ENCODE measurements around the gene PDE8A. TPM values are rescaled to one million over a fixed set of nuclear protein-coding genes. Genes with fewer than 3 reads are reported as not detected.

The PDE8A gene
- total and polyA plus RNA-seq, 4 donors: 11.2 to 47.5 (median 16.6) TPM

DNA sequence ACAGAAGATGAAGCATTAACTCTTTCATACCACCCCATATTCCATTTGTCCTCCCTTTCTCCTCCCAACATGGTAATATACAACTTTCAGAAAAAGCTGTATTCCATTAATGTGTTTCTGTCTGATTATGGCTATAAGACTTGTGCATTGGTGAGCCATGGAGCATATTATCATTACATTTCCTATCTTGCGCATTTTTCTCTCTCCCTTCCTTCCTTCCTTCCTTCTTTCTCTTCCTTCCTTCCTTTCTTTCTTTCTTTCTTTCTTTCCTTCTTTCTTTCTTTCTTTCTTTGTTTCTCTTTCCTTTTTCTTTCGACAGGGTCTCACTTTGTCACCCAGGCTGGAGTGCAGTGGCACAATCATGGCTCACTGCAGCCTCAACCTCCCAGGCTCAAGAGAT is 25.5 kb upstream of the PDE8A start:
- Histone ChIP-seq H3K27ac (ENCODE audit: low read depth in 1 of 2, low read length in 2 of 2) (no peak overlapping the region), H3K27me3 (ENCODE audit: control insufficient read depth in 4 of 4, insufficient read depth in 4 of 4, low read length in 3 of 4) (no peaks in the 10 kb centered on the region), H3K9ac (ENCODE audit: low read depth in 1 of 2, low read length in 2 of 2) (no peak overlapping the region), H3K9me3 (ENCODE audit: control insufficient read depth in 4 of 4, low read length in 3 of 4) (no peaks in the 10 kb centered on the region), H3K36me3 (ENCODE audit: control insufficient read depth in 4 of 4, insufficient read depth in 3 of 4, low read depth in 1 of 4, low read length in 3 of 4) (no peaks in the 10 kb centered on the region), H3K4me1 (ENCODE audit: control insufficient read depth in 4 of 4, insufficient read depth in 4 of 4, low read length in 3 of 4) (peaks cover 0 to 4% (median 0%) of the 10 kb centered on the region in 4 donors), H3K4me3 (ENCODE audit: low read depth in 1 of 3, low read length in 3 of 3) (no peak overlapping the region)
- no peak for DNase-seq (ENCODE audit: low spot score)
- 82% methylated on average over 2 of the region's 2 CpGs for WGBS
- no peak for TF ChIP-seq FOXA2 (IDR thresholded peaks at IDR 0.05)
- no peak for TF ChIP-seq JUND (IDR thresholded peaks at IDR 0.05)
- TF ChIP-seq FOXA1 (IDR thresholded peaks at IDR 0.05): no peak
- TF ChIP-seq YY1 (IDR thresholded peaks at IDR 0.05): no peak
- TF ChIP-seq HNF4G (IDR thresholded peaks at IDR 0.05): no peak
- TF ChIP-seq, protein P1, sequence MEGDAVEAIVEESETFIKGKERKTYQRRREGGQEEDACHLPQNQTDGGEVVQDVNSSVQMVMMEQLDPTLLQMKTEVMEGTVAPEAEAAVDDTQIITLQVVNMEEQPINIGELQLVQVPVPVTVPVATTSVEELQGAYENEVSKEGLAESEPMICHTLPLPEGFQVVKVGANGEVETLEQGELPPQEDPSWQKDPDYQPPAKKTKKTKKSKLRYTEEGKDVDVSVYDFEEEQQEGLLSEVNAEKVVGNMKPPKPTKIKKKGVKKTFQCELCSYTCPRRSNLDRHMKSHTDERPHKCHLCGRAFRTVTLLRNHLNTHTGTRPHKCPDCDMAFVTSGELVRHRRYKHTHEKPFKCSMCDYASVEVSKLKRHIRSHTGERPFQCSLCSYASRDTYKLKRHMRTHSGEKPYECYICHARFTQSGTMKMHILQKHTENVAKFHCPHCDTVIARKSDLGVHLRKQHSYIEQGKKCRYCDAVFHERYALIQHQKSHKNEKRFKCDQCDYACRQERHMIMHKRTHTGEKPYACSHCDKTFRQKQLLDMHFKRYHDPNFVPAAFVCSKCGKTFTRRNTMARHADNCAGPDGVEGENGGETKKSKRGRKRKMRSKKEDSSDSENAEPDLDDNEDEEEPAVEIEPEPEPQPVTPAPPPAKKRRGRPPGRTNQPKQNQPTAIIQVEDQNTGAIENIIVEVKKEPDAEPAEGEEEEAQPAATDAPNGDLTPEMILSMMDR (IDR thresholded peaks at IDR 0.05; ENCODE audit: low read depth, low read length, missing input control): no peak
- no peak for TF ChIP-seq TAF1 (conservative IDR thresholded peaks at IDR 0.05)
- TF ChIP-seq, protein P2, sequence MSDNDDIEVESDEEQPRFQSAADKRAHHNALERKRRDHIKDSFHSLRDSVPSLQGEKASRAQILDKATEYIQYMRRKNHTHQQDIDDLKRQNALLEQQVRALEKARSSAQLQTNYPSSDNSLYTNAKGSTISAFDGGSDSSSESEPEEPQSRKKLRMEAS (IDR thresholded peaks at IDR 0.05): no peak
- TF ChIP-seq, protein P3, sequence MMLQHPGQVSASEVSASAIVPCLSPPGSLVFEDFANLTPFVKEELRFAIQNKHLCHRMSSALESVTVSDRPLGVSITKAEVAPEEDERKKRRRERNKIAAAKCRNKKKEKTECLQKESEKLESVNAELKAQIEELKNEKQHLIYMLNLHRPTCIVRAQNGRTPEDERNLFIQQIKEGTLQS (IDR thresholded peaks at IDR 0.05): no peak
- TF ChIP-seq RXRA (IDR thresholded peaks at IDR 0.05): no peak
- TF ChIP-seq GABPA (IDR thresholded peaks at IDR 0.05 in 1 of 2, conservative IDR thresholded peaks at IDR 0.05 in 1 of 2): no peak
- TF ChIP-seq, protein P4, sequence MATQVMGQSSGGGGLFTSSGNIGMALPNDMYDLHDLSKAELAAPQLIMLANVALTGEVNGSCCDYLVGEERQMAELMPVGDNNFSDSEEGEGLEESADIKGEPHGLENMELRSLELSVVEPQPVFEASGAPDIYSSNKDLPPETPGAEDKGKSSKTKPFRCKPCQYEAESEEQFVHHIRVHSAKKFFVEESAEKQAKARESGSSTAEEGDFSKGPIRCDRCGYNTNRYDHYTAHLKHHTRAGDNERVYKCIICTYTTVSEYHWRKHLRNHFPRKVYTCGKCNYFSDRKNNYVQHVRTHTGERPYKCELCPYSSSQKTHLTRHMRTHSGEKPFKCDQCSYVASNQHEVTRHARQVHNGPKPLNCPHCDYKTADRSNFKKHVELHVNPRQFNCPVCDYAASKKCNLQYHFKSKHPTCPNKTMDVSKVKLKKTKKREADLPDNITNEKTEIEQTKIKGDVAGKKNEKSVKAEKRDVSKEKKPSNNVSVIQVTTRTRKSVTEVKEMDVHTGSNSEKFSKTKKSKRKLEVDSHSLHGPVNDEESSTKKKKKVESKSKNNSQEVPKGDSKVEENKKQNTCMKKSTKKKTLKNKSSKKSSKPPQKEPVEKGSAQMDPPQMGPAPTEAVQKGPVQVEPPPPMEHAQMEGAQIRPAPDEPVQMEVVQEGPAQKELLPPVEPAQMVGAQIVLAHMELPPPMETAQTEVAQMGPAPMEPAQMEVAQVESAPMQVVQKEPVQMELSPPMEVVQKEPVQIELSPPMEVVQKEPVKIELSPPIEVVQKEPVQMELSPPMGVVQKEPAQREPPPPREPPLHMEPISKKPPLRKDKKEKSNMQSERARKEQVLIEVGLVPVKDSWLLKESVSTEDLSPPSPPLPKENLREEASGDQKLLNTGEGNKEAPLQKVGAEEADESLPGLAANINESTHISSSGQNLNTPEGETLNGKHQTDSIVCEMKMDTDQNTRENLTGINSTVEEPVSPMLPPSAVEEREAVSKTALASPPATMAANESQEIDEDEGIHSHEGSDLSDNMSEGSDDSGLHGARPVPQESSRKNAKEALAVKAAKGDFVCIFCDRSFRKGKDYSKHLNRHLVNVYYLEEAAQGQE (IDR thresholded peaks at IDR 0.05): no peak
- no peak for TF ChIP-seq RAD21 (IDR thresholded peaks at IDR 0.05)
- no peak for TF ChIP-seq NR2F2 (IDR thresholded peaks at IDR 0.05)
- TF ChIP-seq HNF4A (conservative IDR thresholded peaks at IDR 0.05): no peak
- no peak for TF ChIP-seq EGR1 (IDR thresholded peaks at IDR 0.05; ENCODE audit: low read depth in 2 of 2)
- TF ChIP-seq SP1 (IDR thresholded peaks at IDR 0.05): no peak
- TF ChIP-seq, protein P5, sequence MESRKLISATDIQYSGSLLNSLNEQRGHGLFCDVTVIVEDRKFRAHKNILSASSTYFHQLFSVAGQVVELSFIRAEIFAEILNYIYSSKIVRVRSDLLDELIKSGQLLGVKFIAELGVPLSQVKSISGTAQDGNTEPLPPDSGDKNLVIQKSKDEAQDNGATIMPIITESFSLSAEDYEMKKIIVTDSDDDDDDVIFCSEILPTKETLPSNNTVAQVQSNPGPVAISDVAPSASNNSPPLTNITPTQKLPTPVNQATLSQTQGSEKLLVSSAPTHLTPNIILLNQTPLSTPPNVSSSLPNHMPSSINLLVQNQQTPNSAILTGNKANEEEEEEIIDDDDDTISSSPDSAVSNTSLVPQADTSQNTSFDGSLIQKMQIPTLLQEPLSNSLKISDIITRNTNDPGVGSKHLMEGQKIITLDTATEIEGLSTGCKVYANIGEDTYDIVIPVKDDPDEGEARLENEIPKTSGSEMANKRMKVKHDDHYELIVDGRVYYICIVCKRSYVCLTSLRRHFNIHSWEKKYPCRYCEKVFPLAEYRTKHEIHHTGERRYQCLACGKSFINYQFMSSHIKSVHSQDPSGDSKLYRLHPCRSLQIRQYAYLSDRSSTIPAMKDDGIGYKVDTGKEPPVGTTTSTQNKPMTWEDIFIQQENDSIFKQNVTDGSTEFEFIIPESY (IDR thresholded peaks at IDR 0.05): no peak
